SK-N-DZ (cell line): ENCODE results near the gene NHSL2.
A peak's percentile ranks its signal among the peaks of the same experiment; 100 is the strongest.
"Not testable (repeated sequence)": the region's sequence is repeated elsewhere in the genome, so short reads cannot be mapped to it uniquely, and the experiment has no call there.

Experiments used
- DNase-seq: peaks from one replicate; pipeline ENCODE4 v3.0.0-alpha.2; 2015; ENCODE audit warnings: low spot score

The NHSL2 gene

GRCh38 chrX:72041871-72042851, 131.5 kb downstream of the NHSL2 start:
- DNase-seq, result peak; percentile 55

- DNase-seq, result no peak
Observed at GRCh38 chrX:72042852-72043248, 132.2 kb downstream of the NHSL2 start.

GRCh38 chrX:72043636-72044035, 133.0 kb downstream of the NHSL2 start:
- DNase-seq, result no peak

- DNase-seq, result no peak
Observed at GRCh38 chrX:72045141-72045540, 134.5 kb downstream of the NHSL2 start.

- DNase-seq, result peak; percentile 82
Observed at GRCh38 chrX:72045552-72046277, 135.1 kb downstream of the NHSL2 start.

GRCh38 chrX:72046447-72046846, 135.8 kb downstream of the NHSL2 start:
- DNase-seq, result peak; percentile 68

GRCh38 chrX:72048510-72049455, 138.1 kb downstream of the NHSL2 start:
- DNase-seq, result peak; percentile 38

GRCh38 chrX:72050011-72050410, 139.4 kb downstream of the NHSL2 start:
- DNase-seq, result no peak

- no peak for DNase-seq
Observed at GRCh38 chrX:72051589-72051988, 140.9 kb downstream of the NHSL2 start.

- no peak for DNase-seq
Observed at GRCh38 chrX:72052415-72053090, 141.9 kb downstream of the NHSL2 start.

- no peak for DNase-seq
Observed at GRCh38 chrX:72053508-72053907, 142.9 kb downstream of the NHSL2 start.

- peak; percentile 82 for DNase-seq
Observed at GRCh38 chrX:72054779-72055489, 144.3 kb downstream of the NHSL2 start.

- no peak for DNase-seq
Observed at GRCh38 chrX:72057331-72057730, 146.7 kb downstream of the NHSL2 start.

- no peak for DNase-seq
Observed at GRCh38 chrX:72057849-72058248, 147.2 kb downstream of the NHSL2 start.

- DNase-seq, result not testable (repeated sequence)
Observed at GRCh38 chrX:72058346-72058745, 147.7 kb downstream of the NHSL2 start.

- DNase-seq, result peak; percentile 75
Observed at GRCh38 chrX:72060196-72060920, 149.7 kb downstream of the NHSL2 start.

- no peak for DNase-seq
Observed at GRCh38 chrX:72060921-72061490, 150.4 kb downstream of the NHSL2 start.

GRCh38 chrX:72062916-72063315, 152.3 kb downstream of the NHSL2 start:
- DNase-seq, result no peak
